ENCODE results near the gene NLRP12.
A peak's percentile ranks its signal among the peaks of the same experiment; 100 is the strongest.

NLRP12 gene

DNA sequence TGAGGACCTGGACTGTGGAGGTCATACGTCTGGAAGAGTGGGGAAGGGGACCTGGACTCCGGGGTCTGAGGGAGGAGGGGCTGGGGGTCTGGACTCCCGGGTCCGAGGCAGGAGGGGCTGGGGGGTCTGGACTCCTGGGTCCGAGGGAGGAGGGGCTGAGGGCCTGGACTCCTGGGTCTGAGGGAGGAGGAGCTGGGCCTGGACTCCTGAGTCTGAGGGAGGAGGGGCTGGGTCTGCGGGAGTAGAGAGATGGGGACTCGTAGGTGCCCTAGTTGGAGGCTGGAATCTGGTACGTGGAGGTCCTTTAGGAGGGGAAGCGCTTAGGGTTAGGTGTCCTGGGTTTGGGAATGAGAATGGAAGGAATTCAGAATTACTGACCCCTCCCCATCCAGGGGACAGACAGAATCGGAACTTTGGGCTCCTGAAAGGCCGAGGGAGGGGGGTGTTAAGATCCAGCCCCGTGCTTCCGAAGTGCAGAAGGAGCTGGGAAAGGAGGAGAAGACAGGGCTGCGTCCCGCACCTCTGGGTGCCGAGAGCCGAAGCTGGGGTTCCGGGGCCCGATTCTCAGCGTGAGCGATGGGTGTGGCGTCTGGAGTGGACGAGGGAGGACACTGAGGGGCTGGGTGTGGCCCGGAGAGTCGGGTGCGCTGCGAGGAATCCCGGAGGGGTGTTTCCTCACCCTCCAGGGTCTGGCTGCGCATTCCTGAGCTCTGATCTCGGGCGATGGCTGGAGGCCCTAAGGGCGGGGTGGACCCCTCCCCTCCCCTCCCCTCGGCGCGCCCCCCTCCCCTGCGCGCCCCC is 44.2 kb upstream of the NLRP12 start:
- TF ChIP-seq, protein P1, sequence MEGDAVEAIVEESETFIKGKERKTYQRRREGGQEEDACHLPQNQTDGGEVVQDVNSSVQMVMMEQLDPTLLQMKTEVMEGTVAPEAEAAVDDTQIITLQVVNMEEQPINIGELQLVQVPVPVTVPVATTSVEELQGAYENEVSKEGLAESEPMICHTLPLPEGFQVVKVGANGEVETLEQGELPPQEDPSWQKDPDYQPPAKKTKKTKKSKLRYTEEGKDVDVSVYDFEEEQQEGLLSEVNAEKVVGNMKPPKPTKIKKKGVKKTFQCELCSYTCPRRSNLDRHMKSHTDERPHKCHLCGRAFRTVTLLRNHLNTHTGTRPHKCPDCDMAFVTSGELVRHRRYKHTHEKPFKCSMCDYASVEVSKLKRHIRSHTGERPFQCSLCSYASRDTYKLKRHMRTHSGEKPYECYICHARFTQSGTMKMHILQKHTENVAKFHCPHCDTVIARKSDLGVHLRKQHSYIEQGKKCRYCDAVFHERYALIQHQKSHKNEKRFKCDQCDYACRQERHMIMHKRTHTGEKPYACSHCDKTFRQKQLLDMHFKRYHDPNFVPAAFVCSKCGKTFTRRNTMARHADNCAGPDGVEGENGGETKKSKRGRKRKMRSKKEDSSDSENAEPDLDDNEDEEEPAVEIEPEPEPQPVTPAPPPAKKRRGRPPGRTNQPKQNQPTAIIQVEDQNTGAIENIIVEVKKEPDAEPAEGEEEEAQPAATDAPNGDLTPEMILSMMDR (IDR thresholded peaks at IDR 0.05; ENCODE audit: low read depth, low read length) = no peak
- in situ Hi-C loops (cut with HindIII; ENCODE audit: low sequenced_read_pairs) = no loop called here
- DNase-seq (ENCODE audit: low read depth, low spot score) = peak; percentile 53
- H3K4me3 ChIP-seq (ENCODE audit: low read depth, low read length) = peak overlapping the region; percentile 60

DNA sequence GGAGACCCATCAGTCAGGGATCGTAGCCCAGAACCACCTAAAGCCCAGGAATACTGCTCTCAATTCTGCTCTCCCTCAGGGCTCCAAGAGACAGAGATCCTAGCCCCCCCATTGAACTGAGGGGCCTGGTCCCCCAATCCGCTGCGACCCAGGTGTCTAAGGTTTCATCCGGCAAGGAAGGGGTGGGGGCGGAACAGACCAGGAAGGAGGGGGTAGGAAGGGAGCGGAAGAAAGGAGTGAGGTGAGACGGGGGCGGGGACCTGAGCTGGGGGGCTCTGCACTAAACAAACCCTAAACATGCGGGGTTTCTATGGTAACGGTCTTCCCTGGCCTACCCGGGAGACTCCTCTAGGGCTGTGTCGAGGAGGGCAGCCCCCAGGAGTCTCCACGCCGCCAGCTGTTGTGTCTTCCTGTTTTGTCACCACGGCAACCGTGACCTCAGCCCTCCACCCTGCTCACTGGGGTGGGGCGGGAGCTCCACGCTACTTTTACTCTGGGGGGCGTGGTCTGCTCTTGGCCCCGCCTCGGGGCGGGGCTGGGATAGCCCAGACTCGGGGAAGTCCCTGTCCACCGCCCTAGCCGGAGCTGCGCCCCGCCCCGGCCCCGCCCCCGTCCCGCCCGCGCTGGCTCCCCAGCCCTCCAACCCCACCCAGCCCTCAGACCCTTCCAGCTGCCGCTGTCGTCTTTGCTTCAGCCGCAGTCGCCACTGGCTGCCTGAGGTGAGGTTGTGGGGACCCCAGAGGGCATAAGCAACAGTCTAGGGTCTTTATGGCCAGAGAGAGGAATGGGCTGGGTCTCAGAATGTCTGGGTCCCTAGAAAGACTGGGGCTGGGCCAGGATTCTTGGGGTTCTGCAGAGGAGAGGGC is 43.3 kb upstream of the NLRP12 start, which contains the start of gene MYADM:
MYADM (plus strand) TSS at position 659 of the 866 bp plus-strand sequence. CDS start 5,647 bp downstream, outside the sequence.
- TF ChIP-seq, protein P1 (IDR thresholded peaks at IDR 0.05; ENCODE audit: low read depth, low read length) = no peak
- in situ Hi-C loops (cut with HindIII; ENCODE audit: low sequenced_read_pairs) = no loop called here
- DNase-seq (ENCODE audit: low read depth, low spot score) = peak; percentile 100
- peak within 1 kb of the TSS; percentile 60 for H3K4me3 ChIP-seq (ENCODE audit: low read depth, low read length)

DNA sequence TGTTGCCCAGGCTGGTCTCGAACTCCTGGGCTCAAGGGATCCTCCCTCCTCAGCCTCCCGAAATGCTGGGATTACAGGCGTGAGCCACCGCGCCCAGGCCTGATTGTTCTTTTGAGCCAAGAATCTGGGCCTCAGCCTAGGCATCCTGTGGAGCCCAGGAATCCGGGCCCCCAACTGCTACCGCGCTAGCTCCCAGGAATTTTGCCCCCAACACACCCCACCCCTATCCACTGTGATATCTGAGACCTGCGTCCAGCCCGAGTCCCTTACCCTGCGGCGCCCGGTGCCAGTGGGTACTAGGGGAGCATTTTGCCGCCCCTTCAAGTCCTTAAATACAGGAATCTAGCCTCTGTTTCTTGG is 42.7 kb upstream of the NLRP12 start:
- in situ Hi-C loops (cut with HindIII; ENCODE audit: low sequenced_read_pairs) = no loop called here
- TF ChIP-seq, protein P1 (IDR thresholded peaks at IDR 0.05; ENCODE audit: low read depth, low read length) = no peak
- DNase-seq (ENCODE audit: low read depth, low spot score) = peak; percentile 51
- H3K4me3 ChIP-seq (ENCODE audit: low read depth, low read length) = peak overlapping the region; percentile 43

DNA sequence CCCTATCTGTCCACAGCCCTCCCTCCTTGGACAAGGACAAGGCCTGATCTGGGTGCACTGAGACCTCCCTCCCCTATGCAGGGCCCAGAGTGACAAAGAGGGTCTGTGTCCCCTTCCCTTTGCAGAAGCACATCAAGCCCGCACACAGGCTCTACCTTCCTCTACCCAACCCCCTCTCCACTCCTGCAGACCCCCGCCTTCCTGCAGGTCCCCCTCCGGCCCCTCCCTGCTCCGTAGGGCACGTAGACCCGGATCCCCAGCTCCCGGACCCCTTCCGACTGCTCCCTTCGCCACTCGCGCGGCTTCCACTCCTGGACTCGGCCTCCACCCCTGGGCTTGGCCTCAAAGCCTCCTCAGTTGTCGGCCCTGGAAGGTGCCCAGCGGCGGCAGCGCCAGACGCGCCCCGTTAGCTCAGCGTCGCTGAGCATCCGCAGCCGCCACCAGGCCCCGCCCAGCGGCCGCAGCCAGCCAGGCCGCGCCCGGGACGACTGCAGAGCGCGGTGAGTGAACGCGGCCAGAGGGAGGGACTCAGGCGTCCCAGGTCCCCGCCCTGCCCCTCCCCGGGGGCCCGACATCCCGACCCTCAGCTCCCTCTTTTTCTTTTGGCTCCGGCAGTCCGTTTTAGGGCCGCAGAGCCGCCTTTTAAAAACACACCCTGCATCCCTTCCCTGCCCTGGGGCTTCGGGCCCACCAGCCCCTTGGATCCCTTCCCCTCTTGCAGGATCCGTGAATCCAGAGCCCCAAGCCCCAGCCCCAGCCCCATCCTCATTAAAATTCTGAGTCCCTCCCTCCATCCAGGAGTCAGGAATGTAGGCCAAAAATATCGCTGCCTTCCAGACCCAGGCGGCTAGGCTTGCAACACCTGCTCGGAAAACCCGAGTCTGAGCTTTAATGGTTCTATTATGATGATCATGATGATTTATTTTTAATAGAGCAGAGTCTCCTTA is 42.1 kb upstream of the NLRP12 start:
- peak overlapping the region; percentile 43 for H3K4me3 ChIP-seq (ENCODE audit: low read depth, low read length)
- peak; percentile 72 for DNase-seq (ENCODE audit: low read depth, low spot score)
- in situ Hi-C loops (cut with HindIII; ENCODE audit: low sequenced_read_pairs) = no loop called here
- TF ChIP-seq, protein P1 (IDR thresholded peaks at IDR 0.05; ENCODE audit: low read depth, low read length) = no peak

DNA sequence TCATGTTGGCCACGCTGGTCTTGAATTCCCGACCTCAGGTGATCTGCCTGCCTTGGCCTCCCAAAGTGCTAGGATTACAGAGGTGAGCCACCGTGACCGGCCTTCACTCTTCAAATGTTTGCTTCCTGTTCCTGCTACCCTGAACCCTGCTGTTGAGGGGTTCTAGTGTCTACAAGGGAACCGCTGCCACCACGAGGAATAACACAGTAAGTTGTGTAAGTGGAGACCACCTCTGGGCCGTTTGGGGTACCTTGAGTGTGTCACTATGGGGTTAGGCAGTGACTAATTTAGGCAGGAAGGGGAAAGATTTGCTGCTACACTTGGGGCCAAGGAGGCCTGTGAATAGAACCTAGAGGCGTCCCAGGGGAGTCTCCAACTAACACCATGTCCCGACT is 41.4 kb upstream of the NLRP12 start:
- peak overlapping the region; percentile 43 for H3K4me3 ChIP-seq (ENCODE audit: low read depth, low read length)
- no peak for DNase-seq (ENCODE audit: low read depth, low spot score)
- TF ChIP-seq, protein P1 (IDR thresholded peaks at IDR 0.05; ENCODE audit: low read depth, low read length) = no peak
- in situ Hi-C loops (cut with HindIII; ENCODE audit: low sequenced_read_pairs) = no loop called here
